ENCODE results near the gene COL5A2.

Gene COL5A2

DNA sequence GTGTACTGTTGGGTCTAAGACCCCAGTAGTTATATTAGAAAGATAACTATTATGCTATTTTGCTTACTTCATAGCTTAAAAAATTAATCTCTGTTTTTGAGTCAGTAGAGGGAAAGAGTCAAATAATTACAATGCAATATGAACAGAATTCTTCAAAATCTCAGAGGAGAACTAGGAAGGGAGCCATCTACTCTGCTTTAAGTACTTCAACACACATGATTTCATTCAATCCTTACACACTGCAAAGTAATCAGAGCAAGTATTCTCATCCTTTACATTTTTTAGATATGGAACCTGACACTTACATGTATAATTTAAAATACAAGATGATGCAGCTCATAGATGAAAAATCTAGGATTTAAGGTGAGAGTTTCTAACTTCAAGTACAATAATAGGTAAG is 27.7 kb downstream of the COL5A2 start:
- Histone ChIP-seq H3K9ac (ENCODE audit: low read depth, low read length, poor library complexity, severe bottlenecking) (no peak overlapping the region), H3K9me2 (replicated peaks; ENCODE audit: low read depth, low read length) (no peaks in the 10 kb centered on the region), H2AFZ (ENCODE audit: low read length) (no peak overlapping the region), H3K79me2 (ENCODE audit: insufficient read depth, low read length) (no peaks in the 10 kb centered on the region), H4K20me1 (ENCODE audit: insufficient read depth, low read length, poor library complexity, severe bottlenecking) (no peaks in the 10 kb centered on the region), H3F3A (ENCODE audit: low read depth) (no peaks in the 10 kb centered on the region), H3K27me3 (ENCODE audit: insufficient read depth, low read length, poor library complexity, severe bottlenecking) (no peaks in the 10 kb centered on the region), H3K9me3 (ENCODE audit: insufficient read depth, low read depth, low read length) (no peaks in the 10 kb centered on the region), H3K4me3 (ENCODE audit: low read length, poor library complexity, severe bottlenecking) (no peak overlapping the region), H3K4me2 (ENCODE audit: low read depth, low read length, poor library complexity, severe bottlenecking) (no peak overlapping the region), H3K4me1 (ENCODE audit: insufficient read depth, low read length, poor library complexity, severe bottlenecking) (no peaks in the 10 kb centered on the region), H3K36me3 (ENCODE audit: insufficient read depth, low read length) (no peaks in the 10 kb centered on the region)
- no peak for TF ChIP-seq EZH2phosphoT487 (IDR thresholded peaks at IDR 0.05; ENCODE audit: borderline replicate concordance)
- TF ChIP-seq, protein P1, sequence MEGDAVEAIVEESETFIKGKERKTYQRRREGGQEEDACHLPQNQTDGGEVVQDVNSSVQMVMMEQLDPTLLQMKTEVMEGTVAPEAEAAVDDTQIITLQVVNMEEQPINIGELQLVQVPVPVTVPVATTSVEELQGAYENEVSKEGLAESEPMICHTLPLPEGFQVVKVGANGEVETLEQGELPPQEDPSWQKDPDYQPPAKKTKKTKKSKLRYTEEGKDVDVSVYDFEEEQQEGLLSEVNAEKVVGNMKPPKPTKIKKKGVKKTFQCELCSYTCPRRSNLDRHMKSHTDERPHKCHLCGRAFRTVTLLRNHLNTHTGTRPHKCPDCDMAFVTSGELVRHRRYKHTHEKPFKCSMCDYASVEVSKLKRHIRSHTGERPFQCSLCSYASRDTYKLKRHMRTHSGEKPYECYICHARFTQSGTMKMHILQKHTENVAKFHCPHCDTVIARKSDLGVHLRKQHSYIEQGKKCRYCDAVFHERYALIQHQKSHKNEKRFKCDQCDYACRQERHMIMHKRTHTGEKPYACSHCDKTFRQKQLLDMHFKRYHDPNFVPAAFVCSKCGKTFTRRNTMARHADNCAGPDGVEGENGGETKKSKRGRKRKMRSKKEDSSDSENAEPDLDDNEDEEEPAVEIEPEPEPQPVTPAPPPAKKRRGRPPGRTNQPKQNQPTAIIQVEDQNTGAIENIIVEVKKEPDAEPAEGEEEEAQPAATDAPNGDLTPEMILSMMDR (conservative IDR thresholded peaks at IDR 0.05; ENCODE audit: low read length): no peak

DNA sequence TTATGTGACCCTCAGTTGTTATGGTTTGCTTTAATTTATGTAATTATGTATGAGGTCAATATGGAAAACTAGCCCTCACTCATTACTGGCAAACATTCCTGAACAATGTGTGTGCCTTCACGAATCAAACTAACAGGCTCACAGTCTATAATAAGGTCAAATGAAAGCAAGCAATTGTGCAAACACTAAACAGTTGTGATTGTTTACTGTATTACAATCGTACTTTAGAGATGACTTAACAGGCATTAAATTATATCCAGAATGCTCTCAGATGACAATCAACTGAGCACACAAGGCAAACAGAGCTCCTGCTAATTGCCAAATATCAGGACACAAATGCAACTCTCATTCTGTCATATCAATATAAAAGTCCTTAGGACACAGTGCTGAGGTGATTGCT is 29.5 kb downstream of the COL5A2 start:
- no peak overlapping the region for H3K4me3 ChIP-seq (ENCODE audit: low read length, poor library complexity, severe bottlenecking)
- H3K9ac ChIP-seq (ENCODE audit: low read depth, low read length, poor library complexity, severe bottlenecking): no peak overlapping the region
- no peak overlapping the region for H2AFZ ChIP-seq (ENCODE audit: low read length)
- no peaks in the 10 kb centered on the region for H3K4me1 ChIP-seq (ENCODE audit: insufficient read depth, low read length, poor library complexity, severe bottlenecking)
- no peaks in the 10 kb centered on the region for H3K9me2 ChIP-seq (replicated peaks; ENCODE audit: low read depth, low read length)
- no peaks in the 10 kb centered on the region for H3K36me3 ChIP-seq (ENCODE audit: insufficient read depth, low read length)
- H3F3A ChIP-seq (ENCODE audit: low read depth): no peaks in the 10 kb centered on the region
- no peaks in the 10 kb centered on the region for H3K9me3 ChIP-seq (ENCODE audit: insufficient read depth, low read depth, low read length)
- H3K4me2 ChIP-seq (ENCODE audit: low read depth, low read length, poor library complexity, severe bottlenecking): no peak overlapping the region
- no peaks in the 10 kb centered on the region for H4K20me1 ChIP-seq (ENCODE audit: insufficient read depth, low read length, poor library complexity, severe bottlenecking)
- no peaks in the 10 kb centered on the region for H3K27me3 ChIP-seq (ENCODE audit: insufficient read depth, low read length, poor library complexity, severe bottlenecking)
- no peaks in the 10 kb centered on the region for H3K79me2 ChIP-seq (ENCODE audit: insufficient read depth, low read length)
- TF ChIP-seq, protein P1 (conservative IDR thresholded peaks at IDR 0.05; ENCODE audit: low read length): no peak
- TF ChIP-seq EZH2phosphoT487 (IDR thresholded peaks at IDR 0.05; ENCODE audit: borderline replicate concordance): no peak

DNA sequence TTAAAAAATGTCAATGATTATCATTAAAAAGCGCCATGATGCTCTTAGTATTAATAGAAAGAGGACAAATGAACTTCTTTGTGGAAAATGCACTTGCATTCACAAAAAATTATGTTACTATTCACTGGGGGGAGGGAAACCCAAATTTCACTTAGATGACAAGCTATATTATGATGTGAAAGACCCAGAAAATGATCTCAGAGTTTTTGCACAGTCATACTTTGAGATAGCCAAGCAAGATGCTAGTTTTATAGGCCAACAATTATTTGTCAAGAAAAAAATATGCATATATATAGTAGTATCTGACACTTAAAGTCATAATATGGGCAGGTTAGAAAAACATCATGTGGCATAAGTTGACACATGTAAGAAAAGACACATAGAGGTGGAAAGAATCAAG is 31.6 kb downstream of the COL5A2 start:
- Histone ChIP-seq H3K36me3 (ENCODE audit: insufficient read depth, low read length) (no peaks in the 10 kb centered on the region), H3K79me2 (ENCODE audit: insufficient read depth, low read length) (no peaks in the 10 kb centered on the region), H3K4me1 (ENCODE audit: insufficient read depth, low read length, poor library complexity, severe bottlenecking) (no peaks in the 10 kb centered on the region), H3K27me3 (ENCODE audit: insufficient read depth, low read length, poor library complexity, severe bottlenecking) (no peaks in the 10 kb centered on the region), H2AFZ (ENCODE audit: low read length) (no peak overlapping the region), H3K9me2 (replicated peaks; ENCODE audit: low read depth, low read length) (no peaks in the 10 kb centered on the region), H3K4me2 (ENCODE audit: low read depth, low read length, poor library complexity, severe bottlenecking) (no peak overlapping the region), H3K9ac (ENCODE audit: low read depth, low read length, poor library complexity, severe bottlenecking) (no peak overlapping the region), H3K9me3 (ENCODE audit: insufficient read depth, low read depth, low read length) (no peaks in the 10 kb centered on the region), H4K20me1 (ENCODE audit: insufficient read depth, low read length, poor library complexity, severe bottlenecking) (no peaks in the 10 kb centered on the region), H3K4me3 (ENCODE audit: low read length, poor library complexity, severe bottlenecking) (no peak overlapping the region), H3F3A (ENCODE audit: low read depth) (no peaks in the 10 kb centered on the region)
- TF ChIP-seq EZH2phosphoT487 (IDR thresholded peaks at IDR 0.05; ENCODE audit: borderline replicate concordance): no peak
- TF ChIP-seq, protein P1 (conservative IDR thresholded peaks at IDR 0.05; ENCODE audit: low read length): no peak
